RCC 7860 (cell line): ENCODE results near the gene PSMA1.
A peak's percentile ranks its signal among the peaks of the same experiment; 100 is the strongest.
"Not testable (repeated sequence)": the region's sequence is repeated elsewhere in the genome, so short reads cannot be mapped to it uniquely, and the experiment has no call there.

Source experiments
- DNase-seq: peaks from one replicate; pipeline ENCODE4 v3.0.0-alpha.2; 2015; ENCODE audit warnings: low spot score
- FAIRE-seq: peaks from 2 replicates; lab custom pipeline; 2012; peaks lifted over from hg19 to GRCh38; lab: Jason Lieb, UNC

Gene PSMA1

GRCh38 chr11:14519917-14520746, at the start of gene PSMA1:
Gene PSMA1, minus strand, starts transcription at chr11:14520386. Its CDS starts 87 bp downstream, at chr11:14520299.
- peak; percentile 75 for FAIRE-seq
- peak; percentile 92 for DNase-seq

- not testable (repeated sequence) for DNase-seq, FAIRE-seq
Observed at GRCh38 chr11:14569516-14569915, 49.3 kb upstream of the PSMA1 start.

- FAIRE-seq, result no peak
Observed at GRCh38 chr11:14567064-14567651, 47.0 kb upstream of the PSMA1 start.

GRCh38 chr11:14566331-14567063, 46.3 kb upstream of the PSMA1 start:
- FAIRE-seq, result no peak
- DNase-seq, result no peak

More at GRCh38 chr11:14567064-14567651, 47.0 kb upstream of the PSMA1 start:
- no peak for DNase-seq

GRCh38 chr11:14565845-14566244, 45.7 kb upstream of the PSMA1 start:
- no peak for DNase-seq
- FAIRE-seq, result no peak

- no peak for FAIRE-seq
- DNase-seq, result no peak
Observed at GRCh38 chr11:14555818-14556217, 35.6 kb upstream of the PSMA1 start.

GRCh38 chr11:14554959-14555358, 34.8 kb upstream of the PSMA1 start:
- no peak for FAIRE-seq
- no peak for DNase-seq

GRCh38 chr11:14552089-14552488, 31.9 kb upstream of the PSMA1 start:
- DNase-seq (no peak), FAIRE-seq (no peak)

- FAIRE-seq (no peak), DNase-seq (no peak)
Observed at GRCh38 chr11:14551380-14551779, 31.2 kb upstream of the PSMA1 start.

GRCh38 chr11:14549891-14550290, 29.7 kb upstream of the PSMA1 start:
- DNase-seq (no peak), FAIRE-seq (no peak)

- no peak for FAIRE-seq
Observed at GRCh38 chr11:14547440-14547839, 27.3 kb upstream of the PSMA1 start.

GRCh38 chr11:14546672-14547071, 26.5 kb upstream of the PSMA1 start:
- DNase-seq (no peak), FAIRE-seq (no peak)

More at GRCh38 chr11:14547440-14547839, 27.3 kb upstream of the PSMA1 start:
- no peak for DNase-seq

GRCh38 chr11:14544611-14545010, 24.4 kb upstream of the PSMA1 start:
- no peak for FAIRE-seq
- no peak for DNase-seq

GRCh38 chr11:14543260-14543659, 23.1 kb upstream of the PSMA1 start:
- FAIRE-seq (no peak), DNase-seq (no peak)

- DNase-seq, result no peak
- FAIRE-seq, result no peak
Observed at GRCh38 chr11:14542324-14542723, 22.1 kb upstream of the PSMA1 start.

- DNase-seq (no peak), FAIRE-seq (no peak)
Observed at GRCh38 chr11:14541192-14541947, 21.2 kb upstream of the PSMA1 start.

GRCh38 chr11:14539982-14540421, 19.8 kb upstream of the PSMA1 start:
- DNase-seq, result no peak
- FAIRE-seq, result no peak

GRCh38 chr11:14538926-14539554, 18.9 kb upstream of the PSMA1 start:
- DNase-seq (no peak), FAIRE-seq (no peak)

- DNase-seq, result no peak
- no peak for FAIRE-seq
Observed at GRCh38 chr11:14538271-14538925, 18.2 kb upstream of the PSMA1 start.

- DNase-seq (no peak), FAIRE-seq (peak; percentile 52)
Observed at GRCh38 chr11:14537134-14537599, 17.0 kb upstream of the PSMA1 start.
